Measurements from ENCODE around the gene TUBB4B.

TUBB4B gene

GRCh38 chr9:137200311-137201204 lies 40.5 kb upstream of the TUBB4B start, which contains the start of gene TPRN (continued):
- TF ChIP-seq ZNF513 (tag by site-specific recombination; IDR thresholded peaks at IDR 0.05) (peak; percentile 26; the same call in 1 of the 2 replicates), TCF7L2 (IDR thresholded peaks at IDR 0.05; ENCODE audit: borderline replicate concordance, low read depth, low read length) (no peak), EGR2 (tag by site-specific recombination; IDR thresholded peaks at IDR 0.05; ENCODE audit: low read depth) (no peak), HOXC10 (CRISPR knock-in tag; IDR thresholded peaks at IDR 0.05) (0 out of 2 replicates have a peak, but pooled peaks have one; percentile 66), ZNF19 (tag by site-specific recombination; IDR thresholded peaks at IDR 0.05; ENCODE audit: low read depth) (no peak), ZBTB8A (tag by site-specific recombination; IDR thresholded peaks at IDR 0.05) (peak; percentile 75), ZBTB7A (tag by site-specific recombination; IDR thresholded peaks at IDR 0.05; ENCODE audit: low read depth) (peak; percentile 81; the same call in 1 of the 2 replicates), ZNF704 (tag by site-specific recombination; IDR thresholded peaks at IDR 0.05) (no peak), ZNF843 (tag by site-specific recombination; IDR thresholded peaks at IDR 0.05) (no peak), ZNF623 (tag by site-specific recombination; IDR thresholded peaks at IDR 0.05) (no peak), ZNF398 (tag by site-specific recombination; IDR thresholded peaks at IDR 0.05) (no peak), ZNF16 (tag by site-specific recombination; IDR thresholded peaks at IDR 0.05; ENCODE audit: low read depth) (no peak), INSM2 (tag by site-specific recombination; IDR thresholded peaks at IDR 0.05) (no peak), ZNF521 (tag by site-specific recombination; IDR thresholded peaks at IDR 0.05) (no peak), YY1 (tag by site-specific recombination; IDR thresholded peaks at IDR 0.05) (no peak; the same call in none of the 2 replicates), ZNF600 (tag by site-specific recombination; IDR thresholded peaks at IDR 0.05) (0 out of 2 replicates have a peak, but pooled peaks have one; percentile 12), REPIN1 (tag by site-specific recombination; IDR thresholded peaks at IDR 0.05; ENCODE audit: low read depth) (no peak), ZNF266 (tag by site-specific recombination; IDR thresholded peaks at IDR 0.05; ENCODE audit: low read depth) (no peak), ZSCAN4 (tag by site-specific recombination; IDR thresholded peaks at IDR 0.05) (no peak), SCRT1 (tag by site-specific recombination; IDR thresholded peaks at IDR 0.05; ENCODE audit: borderline replicate concordance) (no peak), HIC1 (tag by site-specific recombination; IDR thresholded peaks at IDR 0.05) (peak; percentile 93), ZNF18 (tag by site-specific recombination; IDR thresholded peaks at IDR 0.05) (no peak), ZNF501 (tag by site-specific recombination; IDR thresholded peaks at IDR 0.05) (no peak; the same call in 1 of the 2 replicates), RBAK (tag by site-specific recombination; IDR thresholded peaks at IDR 0.05) (no peak), ZNF433 (tag by site-specific recombination; IDR thresholded peaks at IDR 0.05; ENCODE audit: low read depth) (no peak), ZNF157 (tag by site-specific recombination; IDR thresholded peaks at IDR 0.05) (no peak), ZNF670 (tag by site-specific recombination; IDR thresholded peaks at IDR 0.05; ENCODE audit: low read depth) (no peak), ZNF311 (tag by site-specific recombination; IDR thresholded peaks at IDR 0.05; ENCODE audit: borderline replicate concordance) (no peak)

All from HEK293 (cell line).